ENCODE data around the gene MIGA2. TPM values are rescaled to one million over a fixed set of nuclear protein-coding genes. Genes with fewer than 3 reads are reported as not detected.

Gene MIGA2
- total and polyA plus RNA-seq, 2 of the 8 experiments (the other 6 are each of a cell fraction or from before 2014, with no cell fraction given): 24.6 to 39.0 TPM

GRCh38 chr9:129007766-129008468, 28.5 kb upstream of the MIGA2 start:
- FAIRE-seq (no peak), DNase-seq (ENCODE audit: low read depth in 1 of 2, low spot score in 2 of 2) (no peak)
- Histone ChIP-seq H4K20me1 (replicated peaks in 1 of 2; ENCODE audit: control insufficient read depth in 1 of 2, insufficient read depth in 2 of 2, low read length in 2 of 2) (peaks cover 5 to 19% of the 10 kb centered on the region in 2 experiments), H2AK5ac (ENCODE audit: low read depth, low read length) (no peak overlapping the region), H3K27ac (ENCODE audit: low read depth, low read length) (no peak overlapping the region), H4K8ac (ENCODE audit: extremely low read depth, insufficient read depth, low read length) (no peak overlapping the region), H3K79me2 (ENCODE audit: control insufficient read depth in 1 of 2, insufficient read depth in 2 of 2, low read length in 2 of 2) (no peaks in the 10 kb centered on the region), H2BK12ac (ENCODE audit: low read depth, low read length) (no peak overlapping the region), H3K56ac (replicated peaks; ENCODE audit: insufficient read length, low read depth, low read length) (no peak overlapping the region), H2BK20ac (ENCODE audit: low read length) (no peak overlapping the region), H3K4me3 (ENCODE audit: extremely low read depth in 1 of 4, insufficient read depth in 2 of 4, low read depth in 3 of 4, low read length in 4 of 4) (no peak overlapping the region), H3K36me3 (ENCODE audit: control insufficient read depth in 2 of 4, insufficient read depth in 4 of 4, low read length in 3 of 4) (peaks cover 18 to 52% (median 32%) of the 10 kb centered on the region in 4 experiments), H3K4me1 (replicated peaks in 1 of 4; ENCODE audit: control insufficient read depth in 3 of 4, insufficient read depth in 4 of 4, low read length in 3 of 4) (no peaks in the 10 kb centered on the region), H3K23me2 (ENCODE audit: low read depth, low read length) (0 out of 2 replicates have a peak, but pooled peaks cover 1% of the 10 kb centered on the region), H3K9ac (replicated peaks in 1 of 4; ENCODE audit: extremely low read depth in 1 of 4, low read depth in 3 of 4, low read length in 3 of 4) (no peak overlapping the region), H4K5ac (ENCODE audit: insufficient read length, low read depth, low read length) (no peak overlapping the region), H3K18ac (ENCODE audit: extremely low read depth, low read length) (no peak overlapping the region), H2BK15ac (ENCODE audit: low read length) (no peak overlapping the region), H4K91ac (replicated peaks; ENCODE audit: insufficient read length, low read length) (no peak overlapping the region), H3K27me3 (replicated peaks in 1 of 4; ENCODE audit: control insufficient read depth in 3 of 4, extremely low read depth in 1 of 4, insufficient read depth in 3 of 4, low read length in 3 of 4) (no peaks in the 10 kb centered on the region), H3K23ac (ENCODE audit: insufficient read length) (no peak overlapping the region), H3K4ac (replicated peaks; ENCODE audit: insufficient read length, low read depth, low read length) (no peak overlapping the region), H2AFZ (ENCODE audit: low read length) (no peak overlapping the region), H2BK5ac (ENCODE audit: low read depth, low read length) (no peak overlapping the region), H2BK120ac (replicated peaks; ENCODE audit: low read depth, low read length) (no peak overlapping the region), H3K9me3 (ENCODE audit: insufficient read depth in 2 of 2, low read depth in 1 of 2, low read length in 1 of 2) (no peaks in the 10 kb centered on the region), H3K79me1 (ENCODE audit: low read depth, low read length) (peaks cover 2% of the 10 kb centered on the region), H3K4me2 (ENCODE audit: insufficient read depth in 1 of 2, low read depth in 2 of 2, low read length in 2 of 2) (no peak overlapping the region), H3K14ac (ENCODE audit: insufficient read length) (no peak overlapping the region)
- 94% methylated on average over 17 of the region's 18 CpGs; no CpG with 5 or more reads in 1 of the 2 experiments for WGBS, 2 experiments (ENCODE audit: extremely low coverage in 1 of 2, insufficient coverage in 1 of 2, insufficient read length in 1 of 2, insufficient replicate concordance in 2 of 2, low coverage in 1 of 2, low lambda C conversion rate in 2 of 2, missing lambda C conversion rate in 1 of 2)
- ChIA-PET CTCF (ENCODE audit: partially characterized antibody) (interaction anchor here (0.6 to 7.8 kb wide), 13 partner anchors 12 to 163 kb away, joined by 3 to 89 read pairs (median 7); partner anchors contain the start of gene SH3GLB2), POLR2A (ENCODE audit: partially characterized antibody) (interaction anchor here (0.8 to 3.0 kb wide), 8 partner anchors 9 to 188 kb away, joined by 3 to 11 read pairs (median 4); partner anchors contain the start of gene SH3GLB2)
- TF ChIP-seq POLR2AphosphoS5 (IDR thresholded peaks at IDR 0.05; ENCODE audit: low read depth, low read length) (peak; percentile 32; the same call in 1 of the 2 replicates), CTBP2 (IDR thresholded peaks at IDR 0.05; ENCODE audit: borderline replicate concordance, insufficient read depth, insufficient read length, low read length) (no peak)

All from H1 (cell line).